Hepatocyte (in vitro differentiated cells): ENCODE results near the gene CPHXL2.

Experiments
- EZH2 ChIP-seq: fragments of 200-600 bp; sonication (generic); IDR thresholded peaks from 2 replicates; pipeline ENCODE4 v1.6.1; 2016; ENCODE audit warnings: antibody characterized with exemption, mild to moderate bottlenecking, borderline replicate concordance
- EZH2phosphoT487 ChIP-seq: fragments of 200-600 bp; sonication (generic); IDR thresholded peaks from one replicate; pipeline ENCODE4 v1.6.1; 2018; ENCODE audit warnings: antibody characterized with exemption, mild to moderate bottlenecking, low read depth, moderate library complexity; ENCODE audit not compliant: unreplicated experiment, severe bottlenecking
- TF ChIP-seq, protein P1 (sequence below): fragments of 200-600 bp; sonication (generic); IDR thresholded peaks from 2 replicates; pipeline ENCODE4 v1.5.1; 2016; ENCODE audit warnings: antibody characterized with exemption, mild to moderate bottlenecking; ENCODE audit not compliant: poor library complexity

DNA sequence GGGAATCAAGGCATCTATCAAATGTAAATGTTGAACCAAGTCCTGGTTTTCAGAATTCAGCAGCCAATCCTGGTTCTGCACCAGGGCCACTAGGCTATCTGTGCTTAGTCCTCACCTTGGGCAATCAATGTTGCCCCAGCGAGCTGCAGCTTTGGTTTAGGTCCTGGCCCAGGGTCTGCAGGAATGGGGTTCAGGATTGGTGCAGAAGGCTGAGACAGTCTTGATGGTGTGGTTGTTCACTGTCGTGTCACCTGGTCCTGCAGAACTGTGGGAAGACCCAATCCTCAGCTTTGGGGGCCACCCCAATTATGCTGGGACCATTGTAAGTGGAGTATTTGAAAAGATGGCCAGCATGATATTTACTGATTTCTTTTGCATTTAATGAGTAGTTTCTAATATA is 18.6 kb downstream of the CPHXL2 start:
- TF ChIP-seq, protein P1, sequence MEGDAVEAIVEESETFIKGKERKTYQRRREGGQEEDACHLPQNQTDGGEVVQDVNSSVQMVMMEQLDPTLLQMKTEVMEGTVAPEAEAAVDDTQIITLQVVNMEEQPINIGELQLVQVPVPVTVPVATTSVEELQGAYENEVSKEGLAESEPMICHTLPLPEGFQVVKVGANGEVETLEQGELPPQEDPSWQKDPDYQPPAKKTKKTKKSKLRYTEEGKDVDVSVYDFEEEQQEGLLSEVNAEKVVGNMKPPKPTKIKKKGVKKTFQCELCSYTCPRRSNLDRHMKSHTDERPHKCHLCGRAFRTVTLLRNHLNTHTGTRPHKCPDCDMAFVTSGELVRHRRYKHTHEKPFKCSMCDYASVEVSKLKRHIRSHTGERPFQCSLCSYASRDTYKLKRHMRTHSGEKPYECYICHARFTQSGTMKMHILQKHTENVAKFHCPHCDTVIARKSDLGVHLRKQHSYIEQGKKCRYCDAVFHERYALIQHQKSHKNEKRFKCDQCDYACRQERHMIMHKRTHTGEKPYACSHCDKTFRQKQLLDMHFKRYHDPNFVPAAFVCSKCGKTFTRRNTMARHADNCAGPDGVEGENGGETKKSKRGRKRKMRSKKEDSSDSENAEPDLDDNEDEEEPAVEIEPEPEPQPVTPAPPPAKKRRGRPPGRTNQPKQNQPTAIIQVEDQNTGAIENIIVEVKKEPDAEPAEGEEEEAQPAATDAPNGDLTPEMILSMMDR = no peak
- TF ChIP-seq EZH2phosphoT487 (no peak), EZH2 (no peak)
